Measurements from ENCODE around the gene HBG2. TPM values are rescaled to one million over a fixed set of nuclear protein-coding genes. Genes with fewer than 3 reads are reported as not detected.
"Not testable (repeated sequence)": the region's sequence is repeated elsewhere in the genome, so short reads cannot be mapped to it uniquely, and the experiment has no call there.

Gene HBG2
- total and polyA plus RNA-seq, 2 of the 13 experiments (the other 11 are each of a cell fraction or from before 2014, with no cell fraction given): not detected

- no peaks in the 10 kb centered on the region for H4K20me1 ChIP-seq (ENCODE audit: insufficient read depth, low read length)
- no peaks in the 10 kb centered on the region for H3K4me1 ChIP-seq (ENCODE audit: insufficient read depth, low read length)
- H3K27ac ChIP-seq (ENCODE audit: extremely low read length, insufficient read depth, low read length): no peak overlapping the region
- no peaks in the 10 kb centered on the region for H3K79me2 ChIP-seq (ENCODE audit: insufficient read depth, low read length)
- no peak overlapping the region for H3K4me3 ChIP-seq (replicated peaks in 1 of 3; ENCODE audit: insufficient read depth in 1 of 3, low read depth in 2 of 3, low read length in 3 of 3)
- no peak overlapping the region for H2AFZ ChIP-seq (ENCODE audit: low read length)
- ChIA-PET POLR2A (no interaction called here), CTCF (ENCODE audit: low intra/inter-chr PET ratio, low total read pairs) (no interaction called here)
- H3K9me3 ChIP-seq (ENCODE audit: low read length): no peaks in the 10 kb centered on the region
- FAIRE-seq (no peak), DNase-seq (ENCODE audit: low spot score) (no peak), ATAC-seq (no peak)
- intact Hi-C loops (cut with micrococcal nuclease; ENCODE audit: unreplicated experiment) (no loop called here), in situ Hi-C loops (cut with HindIII; ENCODE audit: extremely low pct_ligation_motif_present, low pct_unique_long_range_greater_than_20kb) (no loop called here)
- H3K4me2 ChIP-seq (ENCODE audit: low read depth, low read length): no peak overlapping the region
- BruUV-seq (replicated peaks): no TSS peak
- H3K27me3 ChIP-seq (ENCODE audit: control insufficient read depth in 1 of 2, insufficient read depth in 2 of 2, low read length in 2 of 2): peaks cover 0 to 2% of the 10 kb centered on the region in 2 experiments; a peak in 2 of 5 replicates
- H3K9ac ChIP-seq (ENCODE audit: insufficient read depth, low read depth, low read length): no peak overlapping the region
- no peak for TF ChIP-seq KLF11 (CRISPR knock-in tag; IDR thresholded peaks at IDR 0.05)
- no peak for TF ChIP-seq NR2F1 (CRISPR knock-in tag; IDR thresholded peaks at IDR 0.05)
- TF ChIP-seq NPAS2 (CRISPR knock-in tag; IDR thresholded peaks at IDR 0.05; ENCODE audit: borderline replicate concordance): no peak
- TF ChIP-seq ZNF30 (CRISPR knock-in tag; IDR thresholded peaks at IDR 0.05): no peak
- TF ChIP-seq GATA4 (IDR thresholded peaks at IDR 0.05; ENCODE audit: borderline replicate concordance, low read depth): no peak
- TF ChIP-seq KLF15 (CRISPR knock-in tag; IDR thresholded peaks at IDR 0.05; ENCODE audit: borderline replicate concordance): no peak
- no peak for TF ChIP-seq ZBTB1 (CRISPR knock-in tag; IDR thresholded peaks at IDR 0.05; ENCODE audit: borderline replicate concordance)
- no peak for TF ChIP-seq SCMH1 (CRISPR knock-in tag; IDR thresholded peaks at IDR 0.05; ENCODE audit: borderline replicate concordance)
- TF ChIP-seq ZHX2 (IDR thresholded peaks at IDR 0.05; ENCODE audit: low read depth): no peak
- TF ChIP-seq ZHX2 (CRISPR knock-in tag; IDR thresholded peaks at IDR 0.05; ENCODE audit: borderline replicate concordance): no peak
- TF ChIP-seq ZFX (CRISPR knock-in tag; IDR thresholded peaks at IDR 0.05; ENCODE audit: low read depth): no peak
- no peak for TF ChIP-seq ETV5 (CRISPR knock-in tag; IDR thresholded peaks at IDR 0.05; ENCODE audit: borderline replicate concordance)
- TF ChIP-seq FOXJ3 (CRISPR knock-in tag; IDR thresholded peaks at IDR 0.05; ENCODE audit: borderline replicate concordance): no peak
- TF ChIP-seq RFXAP (CRISPR knock-in tag; IDR thresholded peaks at IDR 0.05; ENCODE audit: borderline replicate concordance): no peak
- no peak for TF ChIP-seq ATRX (CRISPR knock-in tag; IDR thresholded peaks at IDR 0.05; ENCODE audit: borderline replicate concordance)
- H3K36me3 ChIP-seq (replicated peaks in 1 of 2; ENCODE audit: control insufficient read depth in 1 of 2, insufficient read depth in 2 of 2, low read length in 2 of 2): no peaks in the 10 kb centered on the region
- WGBS (ENCODE audit: low lambda C conversion rate): 3% methylated on average over 2 of the region's 2 CpGs
These were observed 2.7 kb upstream of the HBG2 start for GRCh38 chr11:5257296-5257695.

GRCh38 chr11:5254023-5254422 is 558 bp downstream of the HBG2 start:
- H4K20me1 ChIP-seq (ENCODE audit: insufficient read depth, low read length); H3K36me3 ChIP-seq (replicated peaks in 1 of 2; ENCODE audit: control insufficient read depth in 1 of 2, insufficient read depth in 2 of 2, low read length in 2 of 2); H3K27ac ChIP-seq (ENCODE audit: extremely low read length, insufficient read depth, low read length); H2AFZ ChIP-seq (ENCODE audit: low read length); FAIRE-seq; BruUV-seq (replicated peaks); CTCF ChIA-PET (ENCODE audit: low intra/inter-chr PET ratio, low total read pairs); H3K4me2 ChIP-seq (ENCODE audit: low read depth, low read length); ATAC-seq; H3K9me3 ChIP-seq (ENCODE audit: low read length); H3K79me2 ChIP-seq (ENCODE audit: insufficient read depth, low read length); H3K27me3 ChIP-seq (ENCODE audit: control insufficient read depth in 1 of 2, insufficient read depth in 2 of 2, low read length in 2 of 2); DNase-seq (ENCODE audit: low spot score); H3K4me1 ChIP-seq (ENCODE audit: insufficient read depth, low read length); in situ Hi-C loops (cut with HindIII; ENCODE audit: extremely low pct_ligation_motif_present, low pct_unique_long_range_greater_than_20kb); H3K4me3 ChIP-seq (replicated peaks in 1 of 3; ENCODE audit: insufficient read depth in 1 of 3, low read depth in 2 of 3, low read length in 3 of 3); H3K9ac ChIP-seq (ENCODE audit: insufficient read depth, low read depth, low read length); intact Hi-C loops (cut with micrococcal nuclease; ENCODE audit: unreplicated experiment); POLR2A ChIA-PET: not testable (repeated sequence)
- WGBS (ENCODE audit: low lambda C conversion rate): 1% methylated on average over 2 of the region's 2 CpGs
